ENCODE data around the gene NOL4L.
"Not testable (repeated sequence)": the region's sequence is repeated elsewhere in the genome, so short reads cannot be mapped to it uniquely, and the experiment has no call there.

Gene NOL4L

DNA sequence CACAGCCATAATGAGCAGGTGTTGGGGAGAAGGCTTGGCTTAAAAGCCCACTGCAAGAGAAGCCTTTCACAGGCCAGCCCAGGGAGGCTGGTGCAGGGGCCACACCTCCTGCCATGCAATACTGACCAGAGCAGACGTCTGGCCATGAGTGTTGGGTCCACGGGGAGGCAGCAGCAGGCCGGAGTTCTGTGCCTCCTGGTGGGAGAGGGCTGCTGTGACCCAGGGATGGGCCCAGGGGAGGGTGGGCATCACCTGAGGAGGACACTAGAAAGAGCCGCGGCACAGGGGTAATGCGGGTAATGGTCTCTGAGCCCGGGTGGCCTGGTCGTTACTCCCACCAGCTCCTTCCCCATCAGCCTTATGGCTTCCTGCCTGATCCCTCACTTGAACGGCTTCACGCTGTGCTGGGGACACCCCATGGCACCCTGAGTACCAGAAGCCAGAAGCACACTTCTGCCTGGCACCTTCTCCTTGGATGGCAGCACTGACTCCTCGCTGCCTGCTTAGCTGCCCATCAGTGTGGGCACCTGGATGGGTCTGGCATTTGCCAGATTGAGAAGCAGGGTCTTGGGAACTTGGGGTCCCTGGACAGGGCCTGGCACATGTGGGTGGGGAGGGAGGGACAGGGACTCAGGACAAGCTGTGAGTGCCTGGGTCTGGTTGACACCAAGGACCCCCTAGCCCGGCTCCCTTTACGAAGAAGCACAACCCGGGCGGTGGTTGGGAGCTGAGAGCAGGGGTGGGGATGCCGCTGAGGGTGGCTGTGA is 118.2 kb downstream of the NOL4L start:
- no peak for DNase-seq

DNA sequence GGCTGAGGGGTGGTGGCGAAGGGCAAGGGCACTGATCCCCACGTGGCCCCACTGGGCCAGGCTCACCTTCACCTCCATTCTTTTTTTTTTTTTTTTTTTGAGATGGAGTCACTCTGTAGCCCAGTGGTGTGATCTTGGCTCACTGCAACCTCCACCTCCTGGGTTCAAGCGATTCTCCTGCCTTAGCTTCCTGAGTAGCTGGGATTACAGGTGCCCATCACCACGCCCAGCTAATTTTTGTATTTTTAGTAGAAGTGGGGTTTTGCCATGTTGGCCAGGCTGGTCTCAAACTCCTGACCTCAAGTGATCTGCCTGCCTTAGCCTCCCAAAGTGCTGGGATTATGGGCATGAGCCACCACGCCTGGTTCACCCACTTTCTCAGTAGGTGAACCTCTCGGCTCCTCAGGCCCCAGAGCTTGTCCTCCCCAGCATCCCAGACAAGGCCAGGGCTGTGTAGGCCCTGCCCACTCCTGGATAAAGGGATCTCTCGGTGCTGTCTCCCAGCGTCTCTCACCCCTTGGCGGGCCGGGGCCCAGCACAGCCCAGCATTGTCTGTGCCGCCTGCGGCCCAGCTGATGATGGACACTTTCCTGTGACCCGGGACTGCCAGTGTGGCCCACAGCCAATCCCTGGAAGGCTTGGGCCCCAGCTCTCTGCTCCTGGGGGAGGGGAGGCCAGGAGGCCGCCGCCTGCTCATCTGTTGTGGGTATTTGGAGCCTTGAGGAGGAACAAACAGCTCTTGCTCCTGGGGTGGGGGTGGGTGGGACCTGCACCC is 119.0 kb downstream of the NOL4L start:
- DNase-seq, result not testable (repeated sequence)

DNA sequence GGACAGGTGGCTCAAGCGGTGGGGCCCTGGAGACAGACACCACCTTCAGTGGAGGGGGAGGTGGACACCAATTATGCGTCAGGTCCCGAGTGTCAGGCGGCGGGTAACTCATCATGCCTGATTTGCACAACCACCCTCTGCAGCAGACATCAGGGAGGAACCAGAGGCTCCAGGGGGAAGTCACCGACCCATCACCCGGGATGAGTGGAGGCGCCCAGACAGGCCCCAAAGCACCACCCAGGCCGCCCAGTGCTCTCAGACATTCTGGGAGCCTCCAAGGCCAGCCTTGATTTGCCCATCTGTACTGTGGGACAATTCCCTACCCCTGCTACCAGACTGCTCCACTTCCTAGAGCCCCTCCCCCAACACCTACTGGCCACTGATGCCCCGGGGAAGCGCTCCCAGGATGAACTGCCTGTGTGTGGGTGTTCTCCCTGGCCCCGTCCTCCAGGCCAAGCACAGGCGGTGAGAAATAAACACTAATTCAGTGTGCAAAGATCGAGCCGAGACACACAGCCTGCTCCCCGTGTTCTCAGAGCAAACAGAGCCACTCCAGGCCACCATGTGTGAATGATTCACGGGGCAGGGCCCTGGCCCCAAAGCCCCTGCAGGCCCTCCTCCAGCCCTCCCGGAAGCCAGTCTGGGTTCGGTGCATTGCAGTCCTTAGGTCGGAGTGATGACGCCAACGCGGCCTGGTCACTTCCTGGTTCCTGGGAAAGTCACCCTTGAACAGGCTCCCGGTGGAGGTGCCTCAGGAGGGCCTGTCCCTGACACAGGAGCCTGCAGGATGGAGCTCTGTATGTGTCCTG is 119.8 kb downstream of the NOL4L start:
- DNase-seq, result no peak

DNA sequence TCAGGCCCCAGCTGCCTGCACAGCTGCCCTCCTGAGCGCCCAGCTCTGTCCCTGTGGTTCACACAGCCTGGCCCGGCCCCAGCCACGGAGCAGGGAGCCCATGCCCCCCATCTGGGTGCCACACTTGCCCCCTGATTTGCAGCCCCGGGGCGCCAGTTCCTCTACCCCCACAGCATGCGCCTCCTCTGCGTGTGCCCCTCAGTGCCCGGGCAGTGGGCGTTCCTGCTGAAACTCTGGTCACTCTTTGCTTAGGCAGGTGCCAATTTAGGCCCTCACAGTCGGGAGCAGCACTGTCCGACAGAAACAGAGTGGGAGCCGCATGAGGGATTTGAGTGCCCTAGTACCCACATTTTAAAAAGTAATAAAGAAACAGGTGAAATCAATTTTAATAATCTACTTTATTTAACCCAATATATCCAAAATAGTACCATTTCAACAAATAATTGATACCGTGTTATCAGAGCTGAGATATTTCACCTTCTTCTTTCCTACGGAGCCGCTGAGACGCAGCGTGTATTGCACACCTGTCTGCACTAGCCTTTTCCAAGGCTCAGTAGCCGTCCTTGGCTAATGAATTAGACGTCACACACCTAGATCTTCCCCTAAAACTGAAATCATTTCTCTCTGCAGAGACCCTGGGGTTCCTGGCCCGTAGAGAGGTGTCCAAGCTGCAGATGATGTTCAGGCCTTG is 120.6 kb downstream of the NOL4L start:
- no peak for DNase-seq

DNA sequence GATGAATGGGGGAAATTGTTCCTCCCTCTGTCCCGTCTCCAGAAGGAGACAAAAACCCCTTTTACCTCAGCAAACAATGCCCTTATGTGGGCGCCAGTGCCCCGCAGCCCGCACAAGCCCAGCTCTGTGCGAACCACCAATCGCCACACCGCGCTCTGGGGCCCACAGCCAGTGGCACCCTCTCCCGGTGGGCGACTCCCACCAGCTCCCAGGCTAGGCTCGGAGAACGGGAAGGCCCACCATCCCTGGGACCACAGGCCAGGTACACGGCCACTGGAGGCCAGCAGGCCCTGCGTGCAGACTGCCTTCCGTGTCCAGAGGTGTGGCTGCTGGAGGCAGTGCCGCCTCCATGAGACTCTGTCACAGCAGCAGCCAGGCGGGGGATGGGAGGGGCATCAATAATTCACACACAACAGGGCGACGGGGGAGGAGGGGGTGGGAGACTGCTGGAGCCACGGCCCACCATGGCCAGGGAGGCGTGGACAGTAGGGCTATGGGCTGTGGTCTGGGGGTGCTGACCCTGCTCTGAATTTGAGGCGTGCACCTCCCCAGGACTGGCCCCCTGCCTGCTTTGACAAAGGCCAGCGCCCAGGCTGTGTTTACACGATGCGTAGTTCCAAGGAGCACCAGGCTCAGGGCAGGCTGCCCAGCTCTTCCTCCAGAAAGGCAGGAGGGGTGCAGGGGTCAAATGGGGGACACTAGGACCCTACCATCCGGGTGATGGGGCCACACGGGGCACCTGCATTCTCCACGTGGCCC is 121.3 kb downstream of the NOL4L start:
- no peak for DNase-seq

DNA sequence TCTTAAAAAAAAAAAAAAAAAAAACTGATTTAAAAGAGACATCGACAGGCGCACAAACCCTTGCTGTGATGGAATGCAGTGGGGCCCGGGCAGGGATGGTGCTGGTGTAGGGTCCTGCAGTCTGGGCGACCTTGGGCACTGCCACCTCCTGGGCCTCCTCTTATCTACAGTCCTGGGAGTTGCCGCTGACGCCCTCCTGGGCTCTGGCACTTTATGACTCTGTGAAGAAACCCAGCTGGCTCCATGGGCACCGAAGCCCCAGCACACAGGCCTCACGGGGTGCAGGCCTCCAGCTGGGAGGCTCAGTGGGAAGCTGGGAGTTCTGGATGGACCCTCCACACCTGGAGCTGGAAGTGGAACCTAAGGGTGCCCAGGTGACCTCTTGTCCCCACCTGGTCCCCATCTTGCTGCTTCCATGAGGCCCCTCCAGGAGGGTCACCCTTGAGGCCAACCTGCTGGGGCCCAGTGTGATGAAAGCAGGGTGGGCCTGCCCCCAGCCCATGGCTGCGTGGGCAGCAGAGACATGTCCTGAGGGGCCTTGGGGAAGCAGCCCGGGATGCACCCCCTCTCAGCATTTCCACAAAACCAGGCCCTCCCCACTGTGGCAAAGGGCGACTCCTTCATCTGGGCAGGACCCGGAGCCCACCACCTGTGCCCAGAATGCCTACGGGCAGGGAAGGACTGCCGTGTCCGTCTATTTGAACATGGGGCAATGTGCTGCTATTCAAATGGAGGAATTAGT is 122.1 kb downstream of the NOL4L start:
- no peak for DNase-seq

DNA sequence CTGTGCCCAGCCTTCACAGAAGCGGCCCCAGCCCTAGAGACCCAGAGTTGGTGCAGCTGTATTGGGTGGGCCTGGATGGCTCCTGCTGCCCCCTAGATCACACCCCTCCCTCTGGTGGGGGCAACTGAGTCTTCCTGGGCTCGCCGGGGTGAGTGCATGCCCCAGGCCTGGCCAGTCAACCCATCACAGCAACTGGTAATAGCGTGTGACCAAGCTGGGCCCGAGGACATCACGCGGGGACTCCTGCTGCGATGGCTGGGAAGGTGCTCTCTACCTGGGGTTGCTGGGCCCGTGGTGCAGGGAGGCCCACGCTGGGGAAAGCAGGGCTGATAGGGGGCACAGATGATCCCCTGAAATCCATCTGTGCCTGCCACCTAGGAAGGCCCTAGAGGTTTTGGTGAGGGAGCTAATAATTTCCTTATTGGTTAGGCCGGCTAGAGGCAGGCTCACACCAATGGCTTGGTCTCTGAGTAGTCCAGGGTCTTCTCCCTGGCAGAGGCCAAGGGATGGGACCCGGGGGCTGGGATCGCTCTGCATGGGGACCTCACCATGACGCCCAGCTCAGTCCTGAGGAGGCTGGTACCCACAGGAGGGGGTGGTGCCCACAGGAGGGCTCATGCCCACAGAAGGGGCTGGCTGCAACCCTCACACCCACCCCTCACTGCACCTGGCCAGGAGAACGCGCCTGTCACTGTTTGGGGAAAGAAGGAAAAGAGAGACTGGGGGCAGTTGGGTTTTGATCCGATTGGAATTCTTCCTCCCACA is 123.1 kb downstream of the NOL4L start:
- no peak for DNase-seq

DNA sequence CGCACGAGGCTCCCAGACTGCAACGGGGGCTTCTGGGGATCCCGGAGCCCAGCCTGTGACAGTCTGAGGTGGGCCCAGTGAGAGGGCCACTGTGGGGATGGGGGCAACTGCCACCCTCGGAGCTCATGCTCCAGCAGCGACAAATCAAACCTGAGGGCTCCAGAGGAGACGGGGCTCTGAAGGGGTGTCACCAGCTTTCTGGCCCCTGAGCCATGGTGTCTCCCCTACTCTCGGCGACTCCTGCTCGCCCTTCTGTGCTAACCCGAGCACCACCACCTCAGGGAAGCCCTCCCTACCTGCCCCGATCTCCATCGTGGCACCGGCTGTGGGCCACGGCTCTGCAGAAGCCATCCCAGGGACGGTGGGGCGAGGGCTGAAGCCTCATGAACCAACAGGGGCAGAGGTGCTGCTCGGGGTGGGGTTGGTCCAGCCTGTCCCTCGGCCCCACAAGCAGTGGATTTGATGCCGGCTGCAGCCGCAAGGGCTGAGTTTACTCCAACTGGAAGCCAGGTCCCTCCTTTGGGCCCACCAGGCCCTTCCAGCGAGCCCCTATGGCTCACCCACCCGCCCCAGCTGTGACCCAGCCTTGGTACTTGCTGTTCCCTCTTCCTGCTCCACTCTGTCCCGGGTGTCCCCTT is 124.3 kb downstream of the NOL4L start:
- DNase-seq, result no peak

DNA sequence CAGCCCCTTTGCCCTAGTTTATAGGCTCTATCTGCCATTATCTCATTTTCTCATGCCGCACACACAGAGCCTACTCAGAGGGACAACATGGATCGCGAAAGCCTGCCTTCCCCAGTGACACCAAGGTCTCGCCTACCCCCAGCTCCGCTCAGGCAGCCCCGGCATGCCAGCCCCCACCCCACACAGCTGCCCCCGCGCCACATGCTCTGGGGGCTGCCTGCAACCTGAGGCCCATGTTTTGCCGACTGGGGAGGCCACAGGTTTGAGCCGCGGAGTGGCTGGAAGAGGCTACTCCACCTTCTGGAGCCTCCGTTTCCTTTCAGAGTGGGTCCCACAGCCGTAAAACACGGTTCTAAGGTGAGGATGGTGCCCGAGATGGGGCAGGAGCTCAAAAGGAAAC is 124.9 kb downstream of the NOL4L start:
- DNase-seq, result no peak

DNA sequence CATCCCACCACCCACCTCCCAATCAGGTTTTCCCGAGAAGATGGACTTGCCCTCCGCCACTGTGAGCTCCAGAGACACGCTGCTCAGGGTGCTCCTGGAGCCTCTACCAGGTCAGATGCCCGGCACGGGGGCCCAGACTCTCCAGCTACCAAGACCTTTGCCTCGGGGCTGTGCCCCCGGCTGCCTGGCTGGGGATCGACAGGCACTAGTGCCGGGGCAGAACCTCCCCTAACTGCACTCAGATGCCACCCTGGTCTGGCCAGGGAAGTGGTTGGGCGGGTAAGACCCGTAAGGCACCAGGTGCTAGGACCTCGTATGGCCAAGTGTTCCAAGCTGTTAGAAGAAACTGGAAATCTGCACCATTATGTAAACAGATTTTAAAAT is 126.3 kb downstream of the NOL4L start:
- DNase-seq, result no peak

DNA sequence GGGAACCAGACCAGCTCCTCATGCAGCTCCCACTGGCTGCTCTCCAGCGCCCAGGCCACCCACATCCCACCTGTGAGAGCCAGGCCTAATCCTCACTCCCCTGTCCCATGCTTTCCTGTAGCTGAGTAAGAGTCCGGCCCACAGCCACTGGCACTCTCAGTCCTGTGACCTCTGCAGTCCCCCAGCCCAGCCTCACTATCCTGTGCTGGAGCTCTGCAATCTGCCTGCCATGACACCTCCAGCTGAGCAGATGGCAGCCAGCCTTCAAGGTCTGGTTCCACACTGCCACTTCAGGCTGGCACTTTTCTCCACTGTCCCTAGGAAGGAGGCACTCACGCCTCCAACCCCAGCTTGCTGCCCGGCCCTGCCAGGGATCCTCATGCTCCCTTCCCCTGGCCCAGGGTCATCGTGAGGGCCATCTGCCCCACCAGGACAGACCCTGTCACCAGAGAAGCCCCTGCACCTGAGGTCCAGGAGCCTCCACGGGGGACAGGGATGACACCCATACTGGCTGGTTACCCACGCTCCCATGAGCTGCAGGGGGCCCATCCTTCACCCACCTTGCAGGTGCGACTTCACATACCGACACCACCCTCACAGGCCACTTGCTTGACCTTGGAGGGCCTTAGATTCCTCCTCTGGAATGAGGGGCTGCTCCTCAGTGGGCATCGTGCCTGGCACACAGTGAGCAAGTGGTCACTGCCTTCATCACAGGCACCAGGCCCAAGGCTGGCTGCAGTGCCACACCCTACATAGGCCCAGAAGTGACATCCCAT is 126.9 kb downstream of the NOL4L start:
- no peak for DNase-seq

DNA sequence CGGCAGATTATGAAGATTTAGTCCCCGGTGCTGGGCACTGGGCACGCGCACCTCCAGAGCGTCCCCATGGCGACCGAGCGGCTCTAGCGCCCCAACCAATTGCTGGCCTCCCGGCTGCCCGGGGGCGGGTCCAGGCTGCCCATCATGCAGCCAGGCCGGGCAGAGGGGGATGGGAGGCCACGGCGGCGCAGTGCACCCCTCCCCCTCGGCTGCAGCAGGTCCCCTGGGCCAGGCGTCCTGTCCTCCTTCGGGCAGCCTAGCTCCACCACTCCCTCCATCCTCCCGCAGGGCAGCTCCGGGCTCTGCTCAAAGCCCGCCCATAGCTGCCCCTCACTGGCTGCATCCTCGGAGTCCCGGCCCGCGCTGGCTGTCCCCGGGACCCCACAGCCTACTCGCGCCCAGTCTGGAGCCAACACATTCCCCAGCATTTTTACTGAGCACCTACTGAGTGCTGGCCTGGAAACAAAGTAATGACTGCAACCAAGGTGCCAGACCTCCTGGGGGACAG is 127.6 kb downstream of the NOL4L start:
- DNase-seq, result no peak

DNA sequence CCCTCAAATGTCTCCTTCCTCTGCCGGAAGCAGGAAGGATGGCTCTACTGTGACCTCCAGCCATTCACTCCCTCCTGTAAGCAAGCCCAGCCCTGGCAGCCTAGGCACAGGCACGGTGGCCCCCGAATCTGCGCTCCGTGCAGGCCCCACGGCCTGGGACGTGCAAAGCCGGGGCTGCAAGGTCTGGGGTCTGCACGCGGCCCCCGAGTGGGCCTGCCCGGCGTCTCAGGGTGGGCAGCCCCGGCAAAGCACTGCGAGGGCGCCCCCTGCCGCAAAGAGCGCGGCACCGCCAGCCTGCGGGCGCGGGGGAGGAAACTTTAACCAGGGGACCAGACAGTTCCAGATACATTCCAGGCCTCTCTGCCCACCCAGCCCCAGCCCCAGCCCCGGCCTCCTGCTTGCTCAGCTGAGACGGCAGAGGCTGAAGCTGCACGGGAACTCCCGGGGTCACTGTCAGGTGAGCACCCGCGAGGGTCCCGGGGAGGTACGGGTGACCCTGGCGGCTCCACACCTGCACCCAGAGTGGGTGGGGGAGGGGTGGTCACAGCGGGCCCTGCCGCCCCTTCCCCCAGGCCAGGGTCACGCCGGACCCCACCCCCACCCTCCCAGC is 128.2 kb downstream of the NOL4L start:
- no peak for DNase-seq

DNA sequence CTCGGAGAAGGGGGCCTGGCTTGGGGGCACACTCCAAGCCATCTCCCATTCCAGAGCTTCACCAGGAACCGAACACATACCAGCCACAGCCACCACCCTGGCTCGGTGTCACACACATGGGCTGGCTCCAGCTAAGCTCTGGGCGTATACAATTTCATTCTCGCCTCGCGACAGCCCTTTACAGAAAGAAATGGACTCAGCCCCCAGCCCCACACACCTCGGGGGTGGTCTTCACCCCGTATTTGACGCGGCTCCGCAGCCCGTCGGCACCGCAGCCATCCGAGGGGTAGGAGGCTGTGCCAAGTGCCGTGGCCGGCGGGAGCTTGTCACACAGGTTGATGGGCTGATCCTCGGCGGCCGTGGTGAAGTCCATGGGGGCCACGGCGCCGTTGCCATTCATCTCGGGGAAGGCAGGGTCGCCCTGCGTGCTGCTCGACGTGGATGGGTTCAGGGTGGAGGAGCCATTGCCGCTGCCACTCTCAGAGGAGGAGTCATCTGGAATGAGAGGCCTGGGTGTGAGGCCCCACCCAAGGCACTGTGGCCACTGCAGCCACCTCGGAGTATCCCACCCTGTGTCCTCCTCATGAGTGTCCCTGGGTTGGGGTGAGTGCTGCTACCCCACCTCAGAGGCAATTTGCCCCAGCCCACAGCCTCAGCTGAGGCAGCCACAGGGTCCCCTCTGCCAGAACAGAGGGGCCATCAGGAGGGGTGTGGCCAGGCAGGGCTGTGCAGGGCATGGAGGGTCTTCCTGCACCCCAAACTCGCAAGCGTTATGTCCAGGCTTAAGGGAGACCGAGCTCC is 129.0 kb downstream of the NOL4L start:
- DNase-seq, result no peak

DNA sequence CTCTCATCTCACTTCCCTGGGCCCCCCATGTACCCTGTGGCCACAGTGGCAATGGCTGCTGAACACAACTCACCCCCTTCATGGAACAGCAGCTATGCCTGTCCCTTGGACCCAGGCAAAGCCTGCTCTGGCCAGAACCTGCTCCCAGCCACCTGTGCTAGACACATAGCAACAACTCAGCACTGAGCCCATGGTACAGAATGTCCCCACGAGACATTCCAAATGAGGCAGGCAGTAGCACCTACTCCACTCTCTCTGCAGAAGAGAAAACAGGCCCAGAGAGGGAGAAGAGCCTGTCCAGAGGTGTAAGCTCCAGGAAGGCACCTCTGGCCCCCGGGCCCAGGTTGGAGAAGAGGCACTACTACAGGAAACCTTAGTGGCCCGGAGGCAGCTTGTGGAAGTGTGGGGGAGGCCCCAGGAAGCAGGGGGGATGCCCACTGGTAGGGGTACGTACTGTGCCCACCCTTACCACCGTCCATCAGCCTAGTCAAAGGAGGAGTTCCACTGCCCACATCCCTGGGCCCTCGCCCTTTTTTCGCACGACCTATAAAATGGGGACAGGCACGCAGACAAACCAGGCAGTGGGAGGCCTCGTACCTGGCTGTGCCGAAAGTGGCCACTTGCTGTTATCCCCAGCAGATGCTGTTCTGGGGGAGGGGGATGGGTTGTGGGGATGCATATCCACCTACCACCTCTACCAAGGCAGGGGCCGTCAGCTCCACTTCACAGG is 129.8 kb downstream of the NOL4L start:
- DNase-seq, result no peak

DNA sequence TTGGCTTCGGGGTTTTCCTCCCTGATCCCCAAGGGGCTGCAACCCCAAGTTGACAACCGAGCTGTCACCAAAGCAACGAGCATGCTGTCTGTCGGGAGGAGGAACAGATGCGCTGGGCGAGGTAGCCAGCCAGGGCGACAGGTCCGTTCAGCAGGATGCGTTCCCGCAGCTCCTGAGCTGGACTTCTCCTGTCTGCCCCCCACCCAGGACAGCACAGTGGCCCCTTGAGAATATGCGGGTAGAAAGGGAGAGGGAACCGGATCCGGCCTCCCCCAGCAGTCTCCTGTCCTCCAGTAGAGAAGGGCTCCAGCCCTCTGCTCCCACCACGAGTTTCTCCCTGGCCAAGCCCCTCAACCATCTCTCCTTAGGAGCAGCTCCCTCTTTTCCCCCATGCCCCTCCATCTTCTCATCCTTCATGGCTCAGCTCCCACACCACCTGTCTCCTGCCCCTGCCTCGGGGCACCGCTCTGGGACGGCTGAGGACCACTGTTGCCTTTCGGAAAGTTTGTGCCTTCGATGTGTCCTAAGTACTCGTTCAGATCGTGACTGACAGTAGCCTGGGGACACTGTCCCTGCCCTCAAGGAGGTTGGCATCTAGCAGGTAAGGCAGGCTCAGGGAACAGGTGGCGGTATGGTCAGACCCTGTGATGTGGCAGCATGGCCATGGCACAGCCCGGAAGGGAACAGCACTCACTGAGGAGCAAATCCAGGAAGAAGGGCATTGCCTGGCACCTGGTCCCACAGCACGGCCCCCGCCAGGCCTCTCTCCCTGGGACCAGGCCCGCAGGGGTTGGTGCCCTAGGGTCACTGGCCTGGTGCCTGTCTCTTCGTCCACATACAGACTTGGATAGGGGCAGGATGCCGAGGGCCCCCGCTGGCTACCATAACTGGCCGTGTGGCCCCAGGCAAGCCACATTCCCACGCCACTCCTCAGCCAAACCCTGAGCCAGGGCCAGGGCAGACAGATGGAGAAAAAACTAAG is 130.7 kb downstream of the NOL4L start:
- no peak for DNase-seq
